Activated CD4-positive, alpha-beta T cell treated with anti-CD3 and anti-CD28 coated beads, Interleukin-2, amount 50 U/mL, for 1 hour (primary cell): ENCODE results near the gene RAB40A.

Source experiments
- DNase-seq: peaks from one replicate; pipeline ENCODE4 v3.0.0-alpha.2; 2020

RAB40A gene

DNA sequence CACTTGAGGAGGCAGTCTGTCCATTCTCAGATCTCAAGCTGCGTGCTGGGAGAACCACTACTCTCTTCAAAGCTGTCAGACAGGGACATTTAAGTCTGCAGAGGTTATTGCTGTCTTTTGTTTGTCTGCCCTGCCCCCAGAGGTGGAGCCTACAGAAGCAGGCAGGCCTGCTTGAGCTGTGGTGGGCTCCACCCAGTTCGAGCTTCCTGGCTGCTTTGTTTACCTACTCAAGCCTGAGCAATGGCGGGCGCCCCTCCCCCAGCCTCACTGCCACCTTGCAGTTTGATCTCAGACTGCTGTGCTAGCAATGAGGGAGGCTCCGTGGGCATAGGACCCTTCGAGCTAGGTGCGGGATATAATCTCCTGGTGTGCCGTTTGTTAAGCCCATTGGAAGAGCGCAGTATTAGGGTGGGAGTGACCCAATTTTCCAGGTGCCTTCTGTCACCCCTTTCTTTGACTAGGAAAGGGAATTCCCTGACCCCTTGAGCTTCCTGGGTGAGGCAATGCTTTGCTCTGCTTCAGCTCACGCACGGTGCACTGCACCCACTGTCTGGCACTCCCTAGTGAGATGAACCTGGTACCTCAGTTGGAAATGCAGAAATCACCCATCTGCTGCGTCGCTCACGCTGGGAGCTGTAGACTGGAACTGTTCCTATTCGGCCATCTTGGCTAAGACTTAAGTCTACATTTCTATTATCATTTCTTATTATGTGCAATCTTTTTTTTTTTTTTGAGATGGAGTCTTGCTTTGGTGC, 59.1 kb downstream of the RAB40A start:
- peak; percentile 55 for DNase-seq

DNA sequence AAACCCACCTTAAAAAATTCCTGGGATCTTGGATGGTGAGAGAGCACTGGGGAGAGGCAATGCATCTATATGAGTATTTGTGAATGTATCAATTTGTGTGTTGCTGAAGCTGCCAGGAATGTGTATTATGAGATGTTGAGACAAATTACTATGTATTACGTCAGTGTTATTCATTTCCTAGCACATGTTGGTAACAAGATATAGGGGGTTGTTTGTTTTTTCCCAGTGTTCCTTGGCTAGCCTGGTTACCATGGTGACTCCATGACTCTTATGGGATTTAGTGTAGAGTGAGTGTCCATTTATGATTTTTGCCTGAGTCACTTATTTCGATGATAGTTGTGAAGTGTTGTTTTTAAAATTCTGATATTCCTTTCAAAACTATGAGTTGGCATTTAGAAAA, 65.6 kb downstream of the RAB40A start:
- no peak for DNase-seq
